WTC11 (cell line): ENCODE data around the gene FUT8.

Experiments used
- CTCF ChIP-seq: fragments of 200-600 bp; IDR thresholded peaks from 2 replicates; pipeline ENCODE4 v1.8.0; 2022; ENCODE audit warnings: antibody characterized with exemption
- FOXJ3 ChIP-seq: sonication (generic); formaldehyde crosslinking; IDR thresholded peaks from 2 replicates; pipeline ENCODE4 v1.9.0; 2021; ENCODE audit warnings: missing genetic modification reagents, mild to moderate bottlenecking, borderline replicate concordance
- FOXP1 ChIP-seq: sonication (generic); formaldehyde crosslinking; IDR thresholded peaks from 2 replicates; pipeline ENCODE4 v1.8.0; 2022; ENCODE audit warnings: missing genetic modification reagents, mild to moderate bottlenecking, moderate library complexity, borderline replicate concordance
- IRF1 ChIP-seq: sonication (generic); formaldehyde crosslinking; IDR thresholded peaks from 2 replicates; pipeline ENCODE4 v1.8.0; 2023; ENCODE audit warnings: missing genetic modification reagents
- IRF2 ChIP-seq: sonication (generic); formaldehyde crosslinking; IDR thresholded peaks from 2 replicates; pipeline ENCODE4 v1.8.0; 2022; ENCODE audit warnings: low read depth, missing genetic modification reagents, borderline replicate concordance
- MAX ChIP-seq: sonication (generic); formaldehyde crosslinking; IDR thresholded peaks from 2 replicates; pipeline ENCODE4 v1.8.0; 2022; ENCODE audit warnings: mild to moderate bottlenecking, missing genetic modification reagents
- NFATC4 ChIP-seq: fragments of 250-450 bp; sonication (Bioruptor Pico); IDR thresholded peaks from 2 replicates; pipeline ENCODE4 v1.9.0; 2021; ENCODE audit warnings: mild to moderate bottlenecking
- SP1 ChIP-seq: sonication (generic); formaldehyde crosslinking; conservative IDR thresholded peaks from 2 replicates; pipeline ENCODE4 v1.8.1; 2022; ENCODE audit warnings: missing genetic modification reagents
- TCF7 ChIP-seq: sonication (generic); formaldehyde crosslinking; IDR thresholded peaks from 2 replicates; pipeline ENCODE4 v1.8.0; 2022; ENCODE audit warnings: mild to moderate bottlenecking, low read depth, missing genetic modification reagents, moderate library complexity
- USF2 ChIP-seq: sonication (generic); formaldehyde crosslinking; IDR thresholded peaks from 2 replicates; pipeline ENCODE4 v1.8.1; 2023; ENCODE audit warnings: mild to moderate bottlenecking, missing genetic modification reagents, moderate library complexity

- no peak for TF ChIP-seq FOXJ3
- TF ChIP-seq CTCF, result no peak
- TF ChIP-seq SP1 (CRISPR knock-in tag), result no peak
- no peak for TF ChIP-seq IRF1 (CRISPR knock-in tag)
- TF ChIP-seq FOXP1 (CRISPR knock-in tag), result no peak
- TF ChIP-seq NFATC4 (CRISPR knock-in tag), result no peak
- TF ChIP-seq USF2, result no peak
- no peak for TF ChIP-seq TCF7 (CRISPR knock-in tag)
- no peak for TF ChIP-seq MAX (CRISPR knock-in tag)
- no peak for TF ChIP-seq IRF2 (CRISPR knock-in tag)
Measured at GRCh38 chr14:65791191-65791981, 378.9 kb downstream of the FUT8 start.
